Measurements from ENCODE around the gene MEX3B. TPM values are rescaled to one million over a fixed set of nuclear protein-coding genes. Genes with fewer than 3 reads are reported as not detected.

The MEX3B gene
- total RNA-seq, 1 experiment from 2014 or later = 11.0 TPM

DNA sequence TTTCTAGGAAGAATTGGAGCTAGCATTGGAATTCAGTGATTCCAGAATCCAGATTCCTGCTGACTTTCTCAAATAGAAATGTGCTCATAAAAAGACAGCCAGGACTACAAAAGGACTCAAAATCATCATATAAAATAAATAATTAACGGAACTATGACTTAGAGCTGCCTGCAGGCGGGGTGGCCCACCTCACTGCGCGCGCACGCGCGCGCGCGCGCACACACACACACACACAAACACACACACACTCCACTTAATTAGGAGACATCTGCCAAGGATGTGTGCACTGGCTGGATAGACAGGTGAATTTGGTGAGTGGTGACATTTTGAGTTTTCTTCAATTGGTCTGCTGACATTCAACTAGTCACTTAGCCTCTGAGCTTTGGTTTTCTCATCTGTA, 6.9 kb upstream of the MEX3B start:
- Mint-ChIP-seq H3K36me3 (ENCODE audit: insufficient read depth in 1 of 3, low read depth in 3 of 3) (no peaks in the 10 kb centered on the region), H3K27ac (no peak overlapping the region), H3K4me1 (peaks cover 18 to 27% of the 10 kb centered on the region in 2 experiments), H3K4me3 (no peak overlapping the region), H3K9me3 (no peaks in the 10 kb centered on the region), H3K27me3 (ENCODE audit: low read depth) (peaks cover 47% of the 10 kb centered on the region)
- Histone ChIP-seq H3K79me1 (ENCODE audit: insufficient read depth, low read depth, low read length, poor library complexity, severe bottlenecking) (no peaks in the 10 kb centered on the region), H3K56ac (ENCODE audit: insufficient read length, low read depth, low read length) (no peak overlapping the region), H2AK5ac (ENCODE audit: insufficient read length, low read length) (no peak overlapping the region), H4K8ac (replicated peaks; ENCODE audit: insufficient read length, low read depth, low read length) (no peak overlapping the region), H2BK20ac (ENCODE audit: low read depth, low read length, poor library complexity, severe bottlenecking) (no peak overlapping the region), H2BK5ac (ENCODE audit: insufficient read length, low read length) (no peak overlapping the region), H3K23me2 (ENCODE audit: insufficient read length, low read depth, low read length, poor library complexity, severe bottlenecking) (peaks cover under 1% of the 10 kb centered on the region), H3K4ac (ENCODE audit: low read depth, low read length) (no peak overlapping the region), H2BK15ac (ENCODE audit: low read depth, low read length) (no peak overlapping the region), H4K5ac (ENCODE audit: insufficient read length, low read depth, low read length) (no peak overlapping the region), H3K9ac (ENCODE audit: extremely low read depth, insufficient read length, low read length) (no peak overlapping the region), H3K9me3 (ENCODE audit: control insufficient read depth, low read depth, low read length) (no peaks in the 10 kb centered on the region), H2BK12ac (ENCODE audit: insufficient read length, low read depth, low read length) (no peak overlapping the region), H3K27me3 (ENCODE audit: insufficient read depth, low read length) (peaks cover 2% of the 10 kb centered on the region), H4K91ac (ENCODE audit: insufficient read length, low read depth, low read length) (no peak overlapping the region), H2BK120ac (ENCODE audit: low read depth, low read length, poor library complexity, severe bottlenecking) (no peak overlapping the region), H2AFZ (ENCODE audit: low read length) (no peak overlapping the region), H3K79me2 (ENCODE audit: insufficient read depth, low read length) (no peaks in the 10 kb centered on the region), H3K4me2 (ENCODE audit: insufficient read depth, insufficient read length, low read length) (no peak overlapping the region), H3K14ac (ENCODE audit: insufficient read depth, low read length) (no peak overlapping the region), H3T11ph (ENCODE audit: low read length) (no peak overlapping the region), H4K20me1 (ENCODE audit: control insufficient read depth, insufficient read depth, insufficient read length) (no peaks in the 10 kb centered on the region), H3K27ac (ENCODE audit: insufficient read length, low read depth, low read length) (no peak overlapping the region), H3K23ac (ENCODE audit: insufficient read length, low read depth, low read length) (no peak overlapping the region), H3K18ac (ENCODE audit: insufficient read length, low read depth, low read length) (no peak overlapping the region), H3K4me1 (ENCODE audit: insufficient read depth, low read length) (peaks cover 8% of the 10 kb centered on the region; the same call in 1 of the 2 replicates)
- TF ChIP-seq, protein P1, sequence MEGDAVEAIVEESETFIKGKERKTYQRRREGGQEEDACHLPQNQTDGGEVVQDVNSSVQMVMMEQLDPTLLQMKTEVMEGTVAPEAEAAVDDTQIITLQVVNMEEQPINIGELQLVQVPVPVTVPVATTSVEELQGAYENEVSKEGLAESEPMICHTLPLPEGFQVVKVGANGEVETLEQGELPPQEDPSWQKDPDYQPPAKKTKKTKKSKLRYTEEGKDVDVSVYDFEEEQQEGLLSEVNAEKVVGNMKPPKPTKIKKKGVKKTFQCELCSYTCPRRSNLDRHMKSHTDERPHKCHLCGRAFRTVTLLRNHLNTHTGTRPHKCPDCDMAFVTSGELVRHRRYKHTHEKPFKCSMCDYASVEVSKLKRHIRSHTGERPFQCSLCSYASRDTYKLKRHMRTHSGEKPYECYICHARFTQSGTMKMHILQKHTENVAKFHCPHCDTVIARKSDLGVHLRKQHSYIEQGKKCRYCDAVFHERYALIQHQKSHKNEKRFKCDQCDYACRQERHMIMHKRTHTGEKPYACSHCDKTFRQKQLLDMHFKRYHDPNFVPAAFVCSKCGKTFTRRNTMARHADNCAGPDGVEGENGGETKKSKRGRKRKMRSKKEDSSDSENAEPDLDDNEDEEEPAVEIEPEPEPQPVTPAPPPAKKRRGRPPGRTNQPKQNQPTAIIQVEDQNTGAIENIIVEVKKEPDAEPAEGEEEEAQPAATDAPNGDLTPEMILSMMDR (conservative IDR thresholded peaks at IDR 0.05) = no peak
- WGBS (ENCODE audit: extremely low coverage, insufficient read length, low lambda C conversion rate) = no CpG with 5 or more reads among the region's 12 CpGs
- no peak for DNase-seq

Measured in H9 (cell line).